ENCODE measurements around the gene CDH5. TPM values are rescaled to one million over a fixed set of nuclear protein-coding genes. Genes with fewer than 3 reads are reported as not detected.

Gene CDH5
- total RNA-seq, 2 donors from 2014 or later: 0.18 TPM; not detected in 1

GRCh38 chr16:66374176-66374575, 7.7 kb downstream of the CDH5 start:
- no peak overlapping the region for H3K9ac ChIP-seq (ENCODE audit: extremely low read depth, low read length, poor library complexity, severe bottlenecking)
- WGBS, 2 experiments (ENCODE audit: insufficient coverage in 1 of 2, insufficient read length in 1 of 2): 78 to 82% methylated on average over 7 of the region's 7 CpGs
- peak; percentile 32 for TF ChIP-seq CTCF (conservative IDR thresholded peaks at IDR 0.05)
- no peaks in the 10 kb centered on the region for H3K9me3 ChIP-seq (ENCODE audit: control insufficient read depth, low read length)
- Mint-ChIP-seq H3K36me3 (ENCODE audit: low read depth) (no peaks in the 10 kb centered on the region), H3K4me3 (no peak overlapping the region), H3K27me3 (ENCODE audit: insufficient read depth) (no peaks in the 10 kb centered on the region), H3K4me1 (no peaks in the 10 kb centered on the region), H3K27ac (no peak overlapping the region), H3K9me3 (no peaks in the 10 kb centered on the region)
- H3K27me3 ChIP-seq (ENCODE audit: control insufficient read depth, insufficient read depth, low read length, poor library complexity, severe bottlenecking): no peaks in the 10 kb centered on the region
- no peaks in the 10 kb centered on the region for H3K4me1 ChIP-seq (ENCODE audit: control insufficient read depth, insufficient read depth, low read length)
- H3K27ac ChIP-seq (ENCODE audit: low read depth, low read length): no peak overlapping the region
- DNase-seq: peak; percentile 59
- no peak overlapping the region for H3K4me3 ChIP-seq (ENCODE audit: low read length)
- no peaks in the 10 kb centered on the region for H3K36me3 ChIP-seq (ENCODE audit: control insufficient read depth, insufficient read depth, low read length)

DNA sequence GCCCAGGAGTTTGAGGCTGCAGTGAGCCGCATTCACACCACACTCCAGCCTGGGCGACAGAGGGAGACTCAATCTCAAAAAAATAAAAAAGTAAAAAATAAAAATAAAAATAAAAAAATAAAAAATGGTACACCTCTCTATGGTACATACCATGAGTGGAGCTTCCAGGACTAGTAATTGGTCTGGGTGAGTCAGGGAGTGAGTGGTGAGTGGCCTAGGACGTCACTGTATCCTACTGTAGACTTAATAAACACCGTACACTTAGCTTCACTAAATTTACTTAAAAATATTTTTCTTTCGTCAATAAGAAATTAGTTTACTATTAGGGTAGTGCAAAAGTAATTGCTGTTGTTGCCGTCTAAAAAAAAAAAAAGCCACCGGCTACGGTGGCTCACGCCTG, 9.0 kb downstream of the CDH5 start:
- no peak overlapping the region for H3K27ac ChIP-seq (ENCODE audit: low read depth, low read length)
- no peaks in the 10 kb centered on the region for H3K4me1 ChIP-seq (ENCODE audit: control insufficient read depth, insufficient read depth, low read length)
- no peaks in the 10 kb centered on the region for H3K36me3 ChIP-seq (ENCODE audit: control insufficient read depth, insufficient read depth, low read length)
- no peaks in the 10 kb centered on the region for H3K36me3 Mint-ChIP-seq (ENCODE audit: low read depth)
- no peaks in the 10 kb centered on the region for H3K27me3 ChIP-seq (ENCODE audit: control insufficient read depth, insufficient read depth, low read length, poor library complexity, severe bottlenecking)
- H3K4me3 Mint-ChIP-seq: no peak overlapping the region
- no peaks in the 10 kb centered on the region for H3K9me3 ChIP-seq (ENCODE audit: control insufficient read depth, low read length)
- no peaks in the 10 kb centered on the region for H3K4me1 Mint-ChIP-seq
- TF ChIP-seq CTCF (conservative IDR thresholded peaks at IDR 0.05): no peak
- no peak overlapping the region for H3K4me3 ChIP-seq (ENCODE audit: low read length)
- H3K27me3 Mint-ChIP-seq (ENCODE audit: insufficient read depth): no peaks in the 10 kb centered on the region
- H3K9me3 Mint-ChIP-seq: no peaks in the 10 kb centered on the region
- WGBS, 2 experiments (ENCODE audit: insufficient coverage in 1 of 2, insufficient read length in 1 of 2): 95% methylated on average over 6 of the region's 9 CpGs; no CpG with 5 or more reads in 1 of the 2 experiments
- H3K27ac Mint-ChIP-seq: no peak overlapping the region
- no peak for DNase-seq
- H3K9ac ChIP-seq (ENCODE audit: extremely low read depth, low read length, poor library complexity, severe bottlenecking): no peak overlapping the region

DNA sequence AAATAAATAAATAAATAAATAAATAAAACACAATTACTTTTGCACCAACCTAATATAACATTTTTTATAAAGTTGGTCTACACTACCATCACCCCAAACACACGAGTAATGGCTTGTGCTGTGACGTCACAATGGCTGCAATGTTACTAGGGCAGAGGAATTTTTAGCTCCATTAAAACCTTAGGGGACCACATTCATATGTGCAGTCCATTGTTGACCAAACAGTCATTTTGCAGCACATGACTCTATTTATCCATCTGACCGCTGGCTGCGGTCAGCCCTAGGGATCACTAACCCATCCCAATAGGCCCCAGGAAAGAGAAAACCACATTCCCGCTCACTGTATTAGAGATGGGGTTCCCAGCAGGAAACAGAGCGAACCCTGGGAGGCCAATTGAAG, 9.6 kb downstream of the CDH5 start:
- DNase-seq: no peak
- no peak overlapping the region for H3K4me3 ChIP-seq (ENCODE audit: low read length)
- no peaks in the 10 kb centered on the region for H3K36me3 ChIP-seq (ENCODE audit: control insufficient read depth, insufficient read depth, low read length)
- H3K27ac ChIP-seq (ENCODE audit: low read depth, low read length): peak overlapping the region; percentile 52
- H3K27me3 ChIP-seq (ENCODE audit: control insufficient read depth, insufficient read depth, low read length, poor library complexity, severe bottlenecking): no peaks in the 10 kb centered on the region
- no peak overlapping the region for H3K27ac Mint-ChIP-seq
- H3K4me3 Mint-ChIP-seq: no peak overlapping the region
- H3K9ac ChIP-seq (ENCODE audit: extremely low read depth, low read length, poor library complexity, severe bottlenecking): no peak overlapping the region
- H3K9me3 ChIP-seq (ENCODE audit: control insufficient read depth, low read length): no peaks in the 10 kb centered on the region
- no peaks in the 10 kb centered on the region for H3K4me1 Mint-ChIP-seq
- no peak for TF ChIP-seq CTCF (conservative IDR thresholded peaks at IDR 0.05)
- no peaks in the 10 kb centered on the region for H3K36me3 Mint-ChIP-seq (ENCODE audit: low read depth)
- H3K27me3 Mint-ChIP-seq (ENCODE audit: insufficient read depth): no peaks in the 10 kb centered on the region
- no peaks in the 10 kb centered on the region for H3K9me3 Mint-ChIP-seq
- WGBS, 2 experiments (ENCODE audit: insufficient coverage in 1 of 2, insufficient read length in 1 of 2): 77 to 93% methylated on average over 5 to 6 of the region's 6 CpGs
- no peaks in the 10 kb centered on the region for H3K4me1 ChIP-seq (ENCODE audit: control insufficient read depth, insufficient read depth, low read length)
